ENCODE results near the gene GIGYF2. TPM values are rescaled to one million over a fixed set of nuclear protein-coding genes. Genes with fewer than 3 reads are reported as not detected.
A peak's percentile ranks its signal among the peaks of the same experiment; 100 is the strongest.
"Not testable (repeated sequence)": the region's sequence is repeated elsewhere in the genome, so short reads cannot be mapped to it uniquely, and the experiment has no call there.

Gene GIGYF2
- total RNA-seq, 1 experiment from 2014 or later: 26.7 TPM

DNA sequence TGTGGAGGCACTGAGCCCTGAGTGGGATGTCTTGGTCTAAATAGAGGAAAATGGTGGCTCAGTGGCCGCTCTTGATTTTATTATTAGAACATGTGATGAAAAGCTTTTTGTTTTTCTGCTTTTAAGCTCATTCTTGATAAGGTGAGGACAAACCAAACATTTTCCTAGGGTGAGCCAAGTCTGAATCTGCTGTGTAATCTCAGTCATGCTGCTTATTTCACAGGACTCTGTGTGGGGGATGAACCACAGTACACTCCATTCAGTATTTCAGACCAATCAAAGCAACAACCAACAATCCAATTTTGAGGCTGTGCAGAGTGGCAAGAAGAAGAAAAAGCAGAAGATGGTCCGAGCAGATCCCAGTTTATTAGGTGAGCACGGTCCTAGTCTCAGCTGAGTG is 152.9 kb downstream of the GIGYF2 start:
- no peak for DNase-seq (ENCODE audit: low spot score)
- in situ Hi-C loops (cut with HindIII; ENCODE audit: low sequenced_read_pairs): no loop called here

DNA sequence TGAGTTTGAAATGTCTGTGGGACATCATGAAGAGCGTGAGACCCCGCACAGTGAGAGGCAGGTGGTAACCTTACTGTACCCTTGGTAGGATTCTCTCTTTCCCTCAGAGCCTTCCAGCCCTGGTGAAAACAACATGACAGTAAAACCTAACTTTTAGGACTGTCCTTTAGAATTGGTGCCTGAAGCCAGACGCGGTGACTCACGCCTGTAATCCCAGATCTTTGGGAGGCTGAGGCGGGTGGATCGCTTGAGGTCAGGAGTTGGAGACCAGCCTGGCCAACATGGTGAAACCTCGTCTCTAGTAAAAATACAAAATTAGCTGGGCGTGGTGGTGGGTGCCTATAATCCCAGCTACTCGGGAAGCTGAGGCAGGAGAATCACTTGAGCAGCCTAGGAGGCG is 154.9 kb downstream of the GIGYF2 start:
- in situ Hi-C loops (cut with HindIII; ENCODE audit: low sequenced_read_pairs); DNase-seq (ENCODE audit: low spot score): not testable (repeated sequence)

DNA sequence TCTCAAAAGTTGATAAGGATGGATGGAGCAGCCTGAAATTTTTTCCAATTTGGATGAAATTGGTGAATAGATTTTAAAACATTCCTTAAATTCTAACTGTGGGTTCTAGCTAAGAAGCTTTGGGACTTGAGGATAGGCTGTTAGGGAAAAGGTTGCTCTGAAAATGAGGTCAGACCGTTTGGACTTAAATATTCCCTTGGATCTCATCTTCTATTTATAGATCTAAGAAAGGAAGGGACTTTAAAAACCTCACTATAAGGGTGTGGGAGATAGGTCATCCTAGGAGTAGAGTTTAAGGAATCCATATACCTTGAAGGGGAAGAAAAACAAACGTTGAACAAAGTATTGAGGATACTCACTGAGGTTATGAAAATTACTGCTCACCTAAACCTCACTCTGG is 155.5 kb downstream of the GIGYF2 start:
- in situ Hi-C loops (cut with HindIII; ENCODE audit: low sequenced_read_pairs): no loop called here

DNA sequence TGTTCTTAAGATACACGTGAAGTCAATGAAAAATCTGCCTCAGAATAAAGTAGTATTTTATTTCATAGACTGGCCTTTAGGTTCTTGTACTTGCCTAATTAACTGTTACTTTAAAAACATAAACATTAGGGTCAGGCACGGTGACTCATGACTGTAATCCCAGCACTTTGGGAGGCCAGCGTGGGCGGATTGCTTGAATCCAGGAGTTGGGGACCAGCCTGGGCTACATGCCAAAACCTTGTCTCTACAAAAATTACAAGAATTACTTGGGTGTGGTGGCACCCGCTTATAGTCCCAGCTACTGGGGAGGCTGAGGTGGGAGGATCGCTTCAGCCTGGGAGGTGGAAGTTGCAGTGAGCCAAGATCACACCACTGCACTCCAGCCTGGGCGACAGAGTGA is 157.0 kb downstream of the GIGYF2 start:
- no peak for DNase-seq (ENCODE audit: low spot score)
- in situ Hi-C loops (cut with HindIII; ENCODE audit: low sequenced_read_pairs): no loop called here

More for the DNA sequence above, 155.5 kb downstream of the GIGYF2 start:
- no peak for DNase-seq (ENCODE audit: low spot score)

DNA sequence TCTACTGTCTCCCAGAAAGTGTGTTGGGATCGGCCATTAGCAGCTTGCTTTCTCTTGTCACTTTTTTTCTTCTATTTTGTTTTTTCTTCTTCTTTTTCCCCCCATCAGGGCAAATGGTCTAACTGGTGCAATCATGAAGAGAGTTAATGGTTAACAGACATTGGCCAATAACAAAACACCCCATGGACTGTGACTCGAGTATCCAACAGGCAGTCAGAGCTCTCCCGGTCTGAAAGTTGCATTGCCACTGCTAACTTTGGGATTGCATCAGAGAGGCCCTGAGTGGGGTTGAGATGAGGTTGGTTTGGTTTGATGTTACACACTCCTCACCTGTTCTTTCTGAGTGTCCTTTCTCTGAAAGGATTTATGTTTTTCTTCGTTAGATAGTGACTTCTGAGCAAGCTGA is 160.0 kb downstream of the GIGYF2 start:
- DNase-seq (ENCODE audit: low spot score): no peak
- in situ Hi-C loops (cut with HindIII; ENCODE audit: low sequenced_read_pairs): no loop called here

DNA sequence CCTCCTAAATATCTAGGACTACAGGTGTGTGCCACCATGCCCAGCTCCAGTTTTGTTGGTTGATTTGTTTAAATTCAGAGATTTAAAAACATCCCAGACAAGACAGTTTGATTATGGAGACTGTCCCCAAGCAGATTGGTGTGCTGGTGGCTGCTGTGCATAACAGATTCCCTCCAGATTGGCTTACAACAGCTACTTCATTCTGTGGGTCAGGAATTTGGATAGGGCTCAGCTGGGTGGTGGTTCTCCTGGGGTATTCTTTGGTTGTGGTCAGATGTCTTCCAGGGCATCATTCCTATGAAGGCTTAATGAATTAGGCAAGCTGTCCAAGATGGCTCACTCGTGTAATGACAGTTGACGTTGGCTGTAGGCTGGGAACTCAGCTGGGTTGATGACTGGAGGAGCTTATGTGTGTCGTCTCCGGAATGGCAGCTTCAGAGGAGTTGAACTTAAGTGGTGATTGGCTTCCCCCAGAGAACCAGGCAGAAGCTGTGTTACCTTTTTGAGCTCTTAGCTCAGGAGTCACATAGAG is 162.3 kb downstream of the GIGYF2 start:
- in situ Hi-C loops (cut with HindIII; ENCODE audit: low sequenced_read_pairs): no loop called here
- DNase-seq (ENCODE audit: low spot score): no peak

DNA sequence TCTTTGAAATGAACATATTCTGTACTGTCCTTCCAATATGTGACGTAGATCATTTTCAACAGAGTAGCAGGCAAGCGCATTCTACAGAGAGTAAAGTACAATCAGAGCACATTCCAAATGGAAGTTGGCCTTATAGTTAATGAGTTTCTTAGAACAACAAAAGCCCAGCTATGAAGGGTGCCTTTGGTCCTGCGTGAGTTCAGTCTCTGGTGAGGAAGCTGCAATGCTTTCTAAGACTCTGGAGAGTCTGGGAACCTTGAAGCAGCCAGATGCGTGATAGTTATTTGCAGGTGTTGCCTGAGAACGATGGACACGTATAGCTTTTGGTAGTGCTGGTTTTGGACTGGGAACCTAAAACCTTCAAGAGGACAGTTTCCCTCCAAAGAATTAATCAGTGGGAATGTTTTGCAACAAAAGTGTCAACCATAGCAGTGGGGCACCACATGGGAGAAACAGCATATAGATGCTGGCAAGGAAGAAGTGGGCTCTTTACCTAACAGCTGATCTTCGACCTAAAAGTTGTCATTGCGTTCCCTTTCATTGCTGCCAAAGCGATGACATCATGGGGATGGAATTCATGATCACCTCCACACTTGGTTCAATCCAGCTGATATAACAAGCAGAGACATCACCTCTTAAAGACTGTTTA is 163.6 kb downstream of the GIGYF2 start:
- in situ Hi-C loops (cut with HindIII; ENCODE audit: low sequenced_read_pairs): no loop called here
- no peak for DNase-seq (ENCODE audit: low spot score)

DNA sequence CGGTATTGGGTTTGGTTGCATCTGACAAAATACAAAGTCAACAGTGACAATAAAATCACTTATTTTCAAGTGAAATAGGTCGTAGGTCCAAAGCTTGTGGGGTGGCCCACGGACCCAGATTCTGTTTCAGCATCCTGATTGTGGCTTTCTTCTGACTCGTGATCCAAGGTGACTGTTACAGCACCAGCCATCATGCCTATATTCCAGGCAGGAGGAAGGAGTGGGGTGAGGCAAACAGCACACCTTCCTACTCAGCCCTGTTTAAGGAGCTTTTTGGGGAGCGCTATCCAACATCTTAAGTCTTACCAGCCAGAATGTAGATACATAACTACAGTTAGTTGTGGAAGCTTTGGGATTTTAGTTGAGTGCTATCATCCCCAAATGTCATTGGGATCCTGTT is 164.2 kb downstream of the GIGYF2 start:
- in situ Hi-C loops (cut with HindIII; ENCODE audit: low sequenced_read_pairs): no loop called here
- DNase-seq (ENCODE audit: low spot score): no peak

DNA sequence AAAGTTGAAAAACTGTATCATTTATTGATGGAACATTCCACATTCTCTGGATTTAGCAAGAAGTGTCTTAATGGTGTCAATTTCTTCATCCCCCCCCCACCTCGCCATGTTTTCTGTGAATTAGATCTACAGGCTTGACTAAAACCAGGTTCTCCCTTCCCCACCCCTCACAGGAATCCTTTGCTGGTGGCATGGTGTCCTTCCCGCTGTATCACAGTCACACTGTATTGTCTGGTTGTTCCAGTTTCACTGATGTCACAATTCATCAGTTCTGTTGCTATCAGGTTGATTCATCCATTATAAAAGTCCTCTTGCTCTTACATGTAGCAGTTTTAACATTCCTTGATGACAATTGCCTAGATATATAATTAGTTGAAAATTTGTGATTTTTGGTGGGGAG is 166.9 kb downstream of the GIGYF2 start:
- no peak for DNase-seq (ENCODE audit: low spot score)
- in situ Hi-C loops (cut with HindIII; ENCODE audit: low sequenced_read_pairs): no loop called here

DNA sequence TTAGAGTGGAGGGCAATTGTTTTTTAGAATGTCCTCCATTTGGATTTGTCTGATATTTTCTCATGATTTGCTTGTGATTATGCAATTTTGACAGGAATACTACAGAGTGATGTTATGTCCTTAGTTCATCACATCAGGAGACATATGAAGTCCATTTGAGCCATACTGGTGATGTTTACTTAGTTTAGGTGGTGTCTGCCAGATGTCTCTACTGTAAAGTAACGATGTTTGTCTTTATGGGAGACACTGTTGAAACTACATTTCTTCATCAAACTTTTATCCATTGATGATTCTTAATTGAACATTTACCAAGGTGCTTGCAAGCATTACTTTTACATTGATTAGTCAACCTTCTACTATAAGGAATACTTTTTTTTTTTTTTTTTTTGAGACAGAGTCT is 168.0 kb downstream of the GIGYF2 start:
- in situ Hi-C loops (cut with HindIII; ENCODE audit: low sequenced_read_pairs): no loop called here
- DNase-seq (ENCODE audit: low spot score): no peak

DNA sequence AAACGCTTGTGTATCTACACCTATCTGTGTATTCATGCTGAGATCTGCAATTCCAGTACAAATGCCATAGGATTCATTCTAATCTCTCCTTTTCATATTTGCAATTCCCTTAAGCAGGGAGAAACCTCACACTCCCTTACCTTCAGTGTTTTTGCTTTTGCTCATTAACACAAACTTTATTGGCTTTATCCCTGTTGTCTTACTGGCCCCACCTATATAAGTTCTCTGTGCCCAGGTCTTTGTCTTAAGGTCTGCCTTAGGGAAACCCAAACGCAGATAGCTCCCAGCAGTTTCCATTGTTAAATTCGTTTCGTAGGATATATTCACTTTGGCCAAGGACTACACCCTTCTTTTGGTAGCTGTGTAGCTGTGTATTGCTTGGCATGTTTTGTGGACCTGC is 169.0 kb downstream of the GIGYF2 start:
- DNase-seq (ENCODE audit: low spot score): no peak
- in situ Hi-C loops (cut with HindIII; ENCODE audit: low sequenced_read_pairs): no loop called here

DNA sequence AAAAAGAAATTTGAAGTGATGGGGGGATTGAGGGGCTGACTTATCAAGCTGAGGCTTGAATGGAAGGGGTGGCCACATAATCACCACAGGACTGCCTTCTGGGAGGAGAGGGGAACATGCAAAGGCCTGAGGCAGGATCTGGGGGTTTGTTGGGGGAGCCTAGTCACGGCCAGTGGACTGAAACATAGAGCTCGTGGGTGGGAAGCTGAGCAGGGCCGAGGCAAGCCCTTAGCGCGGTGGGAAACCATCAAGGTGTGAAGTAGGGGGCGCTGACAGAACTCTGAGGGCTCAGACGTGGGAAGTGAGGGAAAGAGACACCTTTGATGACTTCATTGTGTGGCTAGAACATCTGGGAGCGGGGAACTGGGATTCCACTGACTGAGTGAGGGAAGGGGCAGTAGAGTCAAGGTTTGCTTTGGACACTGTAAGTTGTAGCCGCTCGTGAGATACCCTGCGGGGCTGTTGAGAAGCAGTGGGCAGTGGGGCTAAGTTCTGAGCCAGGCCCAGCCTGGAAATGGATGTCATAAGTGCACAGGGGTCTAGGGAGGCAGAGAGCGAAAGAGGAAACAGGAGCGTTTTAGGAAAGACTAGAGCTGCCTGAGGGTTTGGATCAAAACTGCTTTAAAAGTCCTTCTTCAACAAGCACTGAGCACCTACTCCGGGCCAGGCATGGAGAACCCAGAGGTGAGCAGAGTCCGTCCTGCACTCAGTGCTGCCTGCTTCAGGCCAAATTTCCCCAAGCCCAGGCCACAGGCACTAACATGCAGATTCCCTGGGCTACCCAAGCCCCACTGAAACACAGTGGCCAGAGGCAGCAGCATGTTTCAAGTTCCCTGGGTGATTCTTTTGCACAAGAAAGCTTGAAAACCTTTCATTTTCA is 172.2 kb downstream of the GIGYF2 start:
- in situ Hi-C loops (cut with HindIII; ENCODE audit: low sequenced_read_pairs): no loop called here
- DNase-seq (ENCODE audit: low spot score): no peak

DNA sequence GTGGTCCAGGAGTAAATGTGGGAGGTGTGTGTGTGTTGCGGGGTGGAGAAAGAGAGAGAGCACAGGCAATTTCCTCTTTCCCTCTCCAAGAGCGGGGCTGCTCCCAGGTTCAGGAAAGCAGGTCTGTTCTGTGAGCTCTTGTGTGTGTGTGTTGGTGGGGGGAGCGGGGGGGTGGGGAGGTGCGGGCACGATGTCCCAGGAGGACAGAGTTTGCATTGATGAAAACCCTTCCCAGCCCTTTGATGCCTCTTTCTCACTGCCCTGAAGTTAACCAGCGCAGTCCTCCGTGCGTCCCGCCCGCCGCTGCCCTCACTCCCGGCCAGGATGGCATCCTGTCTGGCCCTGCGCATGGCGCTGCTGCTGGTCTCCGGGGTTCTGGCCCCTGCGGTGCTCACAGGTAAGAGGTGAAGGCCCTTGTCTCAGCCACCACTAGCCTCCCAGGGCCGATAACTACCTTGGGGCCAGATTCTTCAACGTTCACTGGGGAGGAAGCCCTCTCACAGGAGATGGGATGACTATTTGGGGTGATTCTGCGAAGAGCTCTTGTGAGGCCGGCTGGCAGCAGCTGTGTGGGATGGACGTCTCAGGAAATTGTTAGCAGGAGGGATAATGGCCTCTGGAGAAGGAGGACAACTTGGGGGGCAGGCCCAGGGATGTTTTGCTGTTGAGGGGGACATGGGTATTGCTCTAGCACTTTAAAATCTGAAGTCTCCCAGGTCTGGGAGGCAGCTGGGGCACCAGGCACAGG is 173.1 kb downstream of the GIGYF2 start, which contains the start of gene SNORC:
Gene SNORC, plus strand, starts transcription at position 247 of the 748 bp plus-strand sequence. Its CDS starts 78 bp downstream, at position 325.
- in situ Hi-C loops (cut with HindIII; ENCODE audit: low sequenced_read_pairs): no loop called here
- no peak for DNase-seq (ENCODE audit: low spot score)

DNA sequence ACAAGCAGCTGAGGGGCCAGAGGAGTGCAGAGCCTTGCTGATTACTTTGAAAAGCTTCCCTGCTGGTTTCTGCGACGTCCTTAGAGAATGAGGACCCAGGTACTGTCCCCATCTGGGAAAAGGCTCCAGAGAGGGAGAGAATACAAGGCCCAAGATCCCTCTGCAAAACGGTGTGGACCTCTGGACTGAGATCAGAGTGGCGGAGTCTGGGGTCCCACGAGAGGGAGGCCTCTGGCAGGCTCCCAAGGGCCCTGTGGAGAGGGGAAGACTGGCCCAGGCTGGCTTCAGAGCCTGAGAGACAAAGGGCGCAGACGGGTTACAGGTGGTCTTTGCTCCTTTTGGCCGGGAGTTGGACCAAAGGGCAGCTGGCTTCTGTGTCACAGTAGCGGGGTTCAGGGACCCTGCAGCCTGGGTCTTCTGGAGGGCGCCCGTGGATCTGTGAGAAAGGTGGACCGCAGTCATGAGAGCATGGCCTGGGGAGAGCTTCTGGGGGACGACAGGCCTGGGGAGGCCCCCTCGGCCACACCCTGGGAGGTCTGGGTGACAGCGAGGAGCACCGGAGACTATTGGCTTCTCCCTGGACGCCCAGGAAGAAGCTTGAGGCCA is 173.7 kb downstream of the GIGYF2 start:
- no peak for DNase-seq (ENCODE audit: low spot score)
- in situ Hi-C loops (cut with HindIII; ENCODE audit: low sequenced_read_pairs): no loop called here

DNA sequence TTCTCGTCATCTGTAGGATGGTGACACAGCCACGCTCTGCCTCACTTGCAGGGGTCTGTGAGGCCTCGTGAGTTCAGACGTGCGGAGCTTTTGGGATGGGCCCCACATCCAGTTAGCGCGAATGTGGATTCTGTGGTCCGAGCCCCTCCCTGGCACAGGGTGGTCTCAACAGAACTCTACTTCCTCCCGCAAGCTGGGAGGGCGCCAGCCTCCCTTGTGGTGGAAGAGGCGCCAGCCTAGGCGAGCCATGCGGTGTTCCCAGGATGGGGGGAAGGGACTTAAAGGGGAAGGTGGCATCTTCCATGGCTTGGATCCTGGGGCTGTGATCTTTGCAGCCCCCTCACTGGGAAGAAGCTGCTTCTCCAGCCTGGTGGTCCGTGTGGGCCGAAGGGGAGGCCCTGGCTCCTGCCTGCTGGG is 174.3 kb downstream of the GIGYF2 start:
- DNase-seq (ENCODE audit: low spot score): no peak
- in situ Hi-C loops (cut with HindIII; ENCODE audit: low sequenced_read_pairs): no loop called here

DNA sequence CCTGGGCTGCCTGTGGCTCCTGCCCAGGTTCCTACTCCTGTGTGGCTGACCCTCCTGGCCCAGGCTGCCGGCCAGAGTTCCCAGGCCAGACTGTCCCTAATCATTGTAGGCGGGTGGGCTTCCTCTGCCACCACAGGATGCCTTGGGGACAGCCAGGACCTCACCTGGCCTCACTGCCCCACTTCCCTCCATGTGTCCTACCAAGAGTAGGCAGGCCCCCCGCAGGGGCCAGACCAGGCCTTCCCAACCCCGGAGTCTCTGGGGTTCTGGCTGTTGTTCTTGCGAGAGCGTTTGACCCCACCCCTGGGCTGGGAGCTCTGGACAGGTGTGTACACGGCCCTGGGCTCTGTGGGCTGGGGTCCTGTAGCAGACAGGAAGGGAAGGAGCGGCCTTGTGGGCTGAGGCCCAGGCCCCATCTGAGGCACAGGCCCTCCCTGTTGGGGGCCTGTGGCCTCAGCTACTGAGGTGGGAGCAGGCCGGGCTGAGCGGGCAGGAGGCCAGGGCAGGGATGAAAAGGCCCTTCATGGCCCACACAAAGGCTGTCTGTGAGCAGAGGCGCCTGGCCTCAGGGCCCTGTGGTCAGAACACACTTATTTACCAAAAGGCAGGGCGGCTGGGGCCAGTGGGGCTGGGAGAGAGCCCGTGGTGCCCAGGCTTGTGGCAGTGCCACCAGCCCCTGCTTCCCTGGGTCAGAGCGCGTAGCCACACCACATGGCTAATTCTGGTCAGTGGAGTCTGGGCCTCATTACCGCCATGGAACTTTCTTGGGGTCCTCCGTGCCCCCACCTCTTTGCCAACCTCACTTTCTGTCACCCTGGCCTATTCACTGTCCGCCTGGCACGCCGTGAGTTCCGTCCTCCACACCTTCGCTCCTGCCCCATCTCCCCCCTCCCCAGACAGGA is 175.0 kb downstream of the GIGYF2 start:
- peak; percentile 35 for DNase-seq (ENCODE audit: low spot score)
- in situ Hi-C loops (cut with HindIII; ENCODE audit: low sequenced_read_pairs): no loop called here

DNA sequence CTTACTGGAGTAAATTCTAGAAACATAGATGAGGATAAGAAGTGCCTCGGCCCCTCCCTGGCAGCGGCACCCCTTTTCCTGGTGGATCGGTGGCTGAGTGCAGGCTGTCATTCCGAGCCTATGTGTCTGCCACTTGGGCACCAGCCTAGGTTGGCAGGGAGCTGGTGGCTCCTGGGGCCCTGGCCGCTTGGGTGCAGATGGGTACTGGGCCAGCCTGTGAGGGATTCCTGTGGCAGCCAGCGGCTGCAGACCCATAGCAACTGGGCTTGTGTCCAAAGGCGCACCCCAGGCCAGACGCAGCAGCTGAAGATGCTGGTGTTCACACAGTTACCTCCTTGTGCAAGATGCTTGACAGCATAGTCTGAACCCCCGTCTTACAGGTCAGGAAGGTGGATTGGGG is 175.7 kb downstream of the GIGYF2 start:
- DNase-seq (ENCODE audit: low spot score): no peak

DNA sequence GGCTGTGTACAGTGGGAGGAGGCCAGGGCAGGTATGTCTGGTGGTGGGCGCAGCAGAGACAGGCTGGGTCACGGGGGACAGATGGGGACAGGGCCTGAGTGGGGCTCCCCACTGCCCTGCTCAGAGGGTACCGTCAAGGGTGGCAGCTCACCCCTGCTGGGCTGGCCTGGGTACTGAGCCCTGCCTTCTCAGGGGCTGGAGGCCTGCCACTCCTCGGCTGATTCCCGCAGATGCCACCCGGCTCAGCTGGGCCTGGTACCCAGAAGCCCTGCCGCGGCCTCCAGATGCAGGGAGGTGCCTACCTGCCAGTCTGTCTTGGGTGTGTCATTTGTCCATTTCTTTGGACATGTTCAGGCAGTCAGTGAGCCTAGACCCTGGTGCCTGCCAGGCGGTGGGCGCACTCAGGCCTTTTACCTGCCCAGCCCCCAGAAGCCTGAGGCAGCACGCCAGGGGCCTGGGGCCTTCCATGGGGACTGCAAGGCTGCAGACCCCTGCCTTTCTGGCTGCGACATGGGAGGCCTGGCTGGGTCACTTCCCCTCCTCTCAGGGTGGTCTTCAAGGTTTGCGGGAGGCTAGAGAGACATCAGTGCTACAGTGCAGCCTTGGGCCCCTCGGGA is 176.3 kb downstream of the GIGYF2 start:
- in situ Hi-C loops (cut with HindIII; ENCODE audit: low sequenced_read_pairs): no loop called here
- no peak for DNase-seq (ENCODE audit: low spot score)

More for the DNA sequence above, 175.7 kb downstream of the GIGYF2 start:
- in situ Hi-C loops (cut with HindIII; ENCODE audit: low sequenced_read_pairs): no loop called here
